AG08396 (cell line): ENCODE data around the gene PANK3.
"Not testable (repeated sequence)": the region's sequence is repeated elsewhere in the genome, so short reads cannot be mapped to it uniquely, and the experiment has no call there.

Experiments
- DNase-seq: peaks from one replicate; pipeline ENCODE4 v3.0.0; 2012; ENCODE audit warnings: low spot score, mixed read lengths

PANK3 gene

GRCh38 chr5:168592014-168592368, 12.8 kb upstream of the PANK3 start:
- no peak for DNase-seq

GRCh38 chr5:168591302-168592013, 12.3 kb upstream of the PANK3 start:
- no peak for DNase-seq

- no peak for DNase-seq
Measured at GRCh38 chr5:168590666-168591065, 11.5 kb upstream of the PANK3 start.

GRCh38 chr5:168587987-168588386, 8.8 kb upstream of the PANK3 start:
- no peak for DNase-seq

GRCh38 chr5:168585119-168585856, 6.1 kb upstream of the PANK3 start:
- DNase-seq: no peak

GRCh38 chr5:168583742-168584482, 4.7 kb upstream of the PANK3 start:
- no peak for DNase-seq

- DNase-seq: not testable (repeated sequence)
Measured at GRCh38 chr5:168580814-168581469, 1.8 kb upstream of the PANK3 start.

GRCh38 chr5:168580227-168580508, 1.0 kb upstream of the PANK3 start:
- DNase-seq: no peak

GRCh38 chr5:168579488-168580226, 489 bp upstream of the PANK3 start:
- peak; percentile 98 for DNase-seq

- peak; percentile 24 for DNase-seq
Measured at GRCh38 chr5:168578006-168578405, 1.2 kb downstream of the PANK3 start.

- DNase-seq: no peak
Measured at GRCh38 chr5:168575391-168576372, 3.5 kb downstream of the PANK3 start.

- DNase-seq: not testable (repeated sequence)
Measured at GRCh38 chr5:168574156-168574555, 5.0 kb downstream of the PANK3 start.

- DNase-seq: not testable (repeated sequence)
Measured at GRCh38 chr5:168573663-168574062, 5.5 kb downstream of the PANK3 start.

GRCh38 chr5:168570490-168571328, 8.5 kb downstream of the PANK3 start:
- DNase-seq: no peak

- no peak for DNase-seq
Measured at GRCh38 chr5:168568738-168569137, 10.4 kb downstream of the PANK3 start.

GRCh38 chr5:168563959-168564358, 15.2 kb downstream of the PANK3 start:
- no peak for DNase-seq

- no peak for DNase-seq
Measured at GRCh38 chr5:168562279-168562678, 16.9 kb downstream of the PANK3 start.

- DNase-seq: no peak
Measured at GRCh38 chr5:168557389-168557788, 21.8 kb downstream of the PANK3 start.

GRCh38 chr5:168553377-168554130, 25.6 kb downstream of the PANK3 start:
- no peak for DNase-seq
